K562 (cell line): Measurements from ENCODE around the gene PLCB3. TPM values are rescaled to one million over a fixed set of nuclear protein-coding genes. Genes with fewer than 3 reads are reported as not detected.

Source experiments
- ATAC-seq: fragments of 200-7000 bp; cut with Tn5 transposase; 3 replicates; pipeline ENCODE4 v1.9.1; 2020; ENCODE audit warnings: moderate library complexity
- BruUV-seq: library from RNA; stranded (reverse); fragments of 400-500 nt; replicated peaks from 2 replicates; lab custom pipeline; 2021; lab: Mats Ljungman, UMichigan
- CTCF ChIA-PET: fragments of 300-600 bp; formaldehyde crosslinking; extraction: SDS; loops from one replicate; lab custom pipeline; 2021; ENCODE audit warnings: low intra/inter-chr PET ratio; lab: Yijun Ruan, JAX
- POLR2A ChIA-PET: fragments of 300-600, 350-650 bp; sonication (Branson Sonifier 250); formaldehyde crosslinking; extraction: SDS; loops from one replicate; lab custom pipeline; 2021; ENCODE audit warnings: antibody characterized with exemption, inconsistent platforms; lab: Yijun Ruan, JAX
- DNase-seq, 4 experiments: peaks; one replicate each; pipeline versions ENCODE4 v3.0.0 to v3.0.0-alpha.2; 2011 to 2018; ENCODE audit warnings: low spot score in 3 of 4, mixed read lengths in 3 of 4; ENCODE audit errors: extremely low read depth in 1 of 4
- FAIRE-seq: peaks from 2 replicates; lab custom pipeline; 2011; peaks lifted over from hg19 to GRCh38; lab: Jason Lieb, UNC
- H2AFZ ChIP-seq: 2 replicates; pipeline ENCODE4 v1.6.0; 2011; ENCODE audit warnings: low read depth, low read length, control low read depth, inconsistent platforms
- H3K27ac ChIP-seq: fragments of 200-600 bp; 3 replicates; pipeline ENCODE4 v1.8.0; 2011; ENCODE audit warnings: low read depth, mild to moderate bottlenecking, control low read depth, inconsistent platforms, low read length, moderate library complexity, mixed read lengths; ENCODE audit errors: extremely low read depth
- H3K27me3 ChIP-seq, 2 experiments: fragments of 300-600 bp in 1 of 2; 2 replicates in 1 of 2; 3 replicates in 1 of 2; pipeline versions ENCODE4 v1.6.0 to v1.8.0; 2011; ENCODE audit warnings: inconsistent platforms in 2 of 2, low read length in 2 of 2, mild to moderate bottlenecking in 1 of 2, mixed read lengths in 1 of 2, moderate library complexity in 1 of 2; ENCODE audit not compliant: control insufficient read depth in 2 of 2, insufficient read depth in 2 of 2
- H3K36me3 ChIP-seq: fragments of 300-600 bp; 3 replicates; pipeline ENCODE4 v1.8.0; 2011; ENCODE audit warnings: mild to moderate bottlenecking, low read length, inconsistent platforms; ENCODE audit not compliant: control insufficient read depth, insufficient read depth
- H3K4me1 ChIP-seq, 2 experiments: fragments of 200-600 bp in 1 of 2; replicated peaks in 1 of 2; 2 replicates in 1 of 2; 3 replicates in 1 of 2; pipeline versions ENCODE4 v1.5.1 to v1.8.0; 2011; ENCODE audit warnings: inconsistent platforms in 2 of 2, low read length in 2 of 2, mild to moderate bottlenecking in 1 of 2, mixed read lengths in 1 of 2, moderate library complexity in 1 of 2; ENCODE audit not compliant: control insufficient read depth in 2 of 2, insufficient read depth in 2 of 2
- H3K4me2 ChIP-seq: 2 replicates; pipeline ENCODE4 v1.6.1; 2011; ENCODE audit warnings: low read length, control low read depth, inconsistent platforms, mixed read lengths; ENCODE audit not compliant: insufficient read depth
- H3K4me3 ChIP-seq: fragments of 200-600 bp; sonication (generic), shearing (Covaris generic); 2 replicates; pipeline ENCODE4 v1.5.1; 2016; ENCODE audit warnings: control low read depth, inconsistent platforms
- H3K79me2 ChIP-seq: fragments of 200-600 bp; 3 replicates; pipeline ENCODE4 v1.8.0; 2011; ENCODE audit warnings: low read length, inconsistent platforms; ENCODE audit not compliant: control insufficient read depth, insufficient read depth
- H3K9ac ChIP-seq, 2 experiments: 2 replicates each; pipeline versions ENCODE4 v1.6.0 to v1.6.1; 2011; ENCODE audit warnings: low read depth in 2 of 2, low read length in 2 of 2, control low read depth in 1 of 2, inconsistent platforms in 1 of 2, mild to moderate bottlenecking in 1 of 2, mixed read lengths in 1 of 2; ENCODE audit not compliant: insufficient read depth in 1 of 2
- H3K9me1 ChIP-seq: one replicate; pipeline ENCODE4 v1.6.0; 2011; ENCODE audit warnings: inconsistent platforms, mild to moderate bottlenecking, low read length, moderate library complexity; ENCODE audit not compliant: control insufficient read depth, insufficient read depth
- H3K9me3 ChIP-seq: replicated peaks from 2 replicates; pipeline ENCODE4 v1.5.1; 2011; ENCODE audit warnings: low read depth, low read length, inconsistent platforms; ENCODE audit not compliant: control insufficient read depth, insufficient read depth
- H4K20me1 ChIP-seq: replicated peaks from 2 replicates; pipeline ENCODE4 v1.6.1; 2011; ENCODE audit warnings: low read length, inconsistent platforms, mixed read lengths; ENCODE audit not compliant: control insufficient read depth, insufficient read depth
- HDAC2 ChIP-seq: fragments of 450-650 bp; IDR thresholded peaks from 2 replicates; pipeline ENCODE4 v1.6.1; 2016; ENCODE audit warnings: mild to moderate bottlenecking
- JUN ChIP-seq, 2 experiments: sonication (generic) in 1 of 2; formaldehyde crosslinking in 1 of 2; IDR thresholded peaks; 2 replicates each; pipeline versions ENCODE4 v1.6.1 to v1.8.0; 2012 to 2022; ENCODE audit warnings: borderline replicate concordance in 2 of 2, mild to moderate bottlenecking in 2 of 2, improper control_type of control experiment in 1 of 2, low read depth in 1 of 2, low read length in 1 of 2, missing genetic modification reagents in 1 of 2
- MYNN ChIP-seq, 2 experiments: sonication (generic); formaldehyde crosslinking in 1 of 2; IDR thresholded peaks; 2 replicates each; pipeline versions ENCODE4 v1.5.0 to v1.6.1; 2016 to 2020; ENCODE audit warnings: antibody characterized with exemption in 1 of 2, missing genetic modification reagents in 1 of 2
- NEUROD1 ChIP-seq: fragments of 150-350 bp; IDR thresholded peaks from 2 replicates; pipeline ENCODE4 v1.6.1; 2014; ENCODE audit warnings: borderline replicate concordance, low read length, low read depth; ENCODE audit not compliant: partially characterized antibody
- SMARCA5 ChIP-seq: fragments of 450-650 bp; IDR thresholded peaks from 2 replicates; pipeline ENCODE4 v1.6.1; 2016
- SMARCE1 ChIP-seq: fragments of 450-650 bp; IDR thresholded peaks from 2 replicates; pipeline ENCODE4 v1.7.1; 2016; ENCODE audit warnings: mild to moderate bottlenecking
- TCF7 ChIP-seq: sonication (generic); IDR thresholded peaks from 2 replicates; pipeline ENCODE4 v1.6.1; 2016; ENCODE audit warnings: antibody characterized with exemption, borderline replicate concordance
- TRIM28 ChIP-seq: fragments of 450-650 bp; IDR thresholded peaks from 2 replicates; pipeline ENCODE4 v1.6.1; 2017
- ZC3H4 ChIP-seq: sonication (generic); formaldehyde crosslinking; IDR thresholded peaks from 2 replicates; pipeline ENCODE4 v1.9.0; 2021; ENCODE audit warnings: missing genetic modification reagents, borderline replicate concordance
- ZNF431 ChIP-seq: sonication (generic); formaldehyde crosslinking; IDR thresholded peaks from 2 replicates; pipeline ENCODE4 v1.8.0; 2022; ENCODE audit warnings: mild to moderate bottlenecking, missing genetic modification reagents
- ZNF79 ChIP-seq: fragments of 250-450 bp; sonication (Bioruptor Pico); IDR thresholded peaks from 2 replicates; pipeline ENCODE4 v1.4.0; 2020; ENCODE audit warnings: low read depth, mild to moderate bottlenecking, moderate library complexity
- WGBS: fragments of 100-300 bp; shearing (Covaris generic); methylation state at CpG from one replicate; pipeline ENCODE4 v1.1.6; 2016; ENCODE audit warnings: low coverage, mixed read lengths; ENCODE audit not compliant: insufficient coverage; ENCODE audit errors: missing lambda C conversion rate; 5-methylcytosine and 5-hydroxymethylcytosine counted together
- in situ Hi-C: fragments of 300-500 bp; cut with MboI; formaldehyde crosslinking; loops from 4 replicates; pipeline ENCODE4 v1.15.0; 2018; ENCODE audit warnings: inconsistent platforms, mixed read lengths
- intact Hi-C: fragments of 100-400 bp; cut with micrococcal nuclease; formaldehyde crosslinking; loops from 2 replicates; pipeline ENCODE4 v1.14.2; 2022
- polyA plus RNA-seq, 8 experiments: library from polyadenylated mRNA; depleted of rRNA in 4 of 8; stranded (reverse) in 5 of 8; unstranded in 3 of 8; fragments of >200 nt; fragmentation: Nextera tagmentation in 2 of 8; fragmentation: Illumina TruSeq in 1 of 8; extraction: Ambion mirVana in 2 of 8; extraction: Trizol in 1 of 8; gene quantifications; 2 replicates each; pipeline versions ENCODE4 v1.2.1 to v1.2.3, GENCODE V29; 2011 to 2014; ENCODE audit warnings: inconsistent platforms in 1 of 8, missing spikeins in 1 of 8
- total RNA-seq, 7 experiments: library from RNA; depleted of rRNA in 6 of 7; stranded (reverse); fragments of >200 nt in 6 of 7; fragmentation: Illumina TruSeq in 2 of 7; extraction: Trizol in 2 of 7; gene quantifications; 2 replicates each; pipeline versions ENCODE4 v1.2.1 to v1.2.3, GENCODE V29; 2011 to 2021; ENCODE audit warnings: low replicate concordance in 1 of 7
- TF ChIP-seq, protein P1 (sequence below): fragments of 450-650 bp; IDR thresholded peaks from 2 replicates; pipeline ENCODE4 v1.6.1; 2017; ENCODE audit warnings: antibody characterized with exemption, mild to moderate bottlenecking
- TF ChIP-seq, protein P2 (sequence below): fragments of 450-650 bp; formaldehyde crosslinking; IDR thresholded peaks from 2 replicates; pipeline ENCODE4 v1.4.0; 2020; ENCODE audit warnings: mild to moderate bottlenecking, mixed read lengths

PLCB3 gene
- total and polyA plus RNA-seq, 9 of the 15 experiments (the other 6 are each of a cell fraction or from before 2014, with no cell fraction given): 0.31 to 44.8 (median 14.6) TPM

DNA sequence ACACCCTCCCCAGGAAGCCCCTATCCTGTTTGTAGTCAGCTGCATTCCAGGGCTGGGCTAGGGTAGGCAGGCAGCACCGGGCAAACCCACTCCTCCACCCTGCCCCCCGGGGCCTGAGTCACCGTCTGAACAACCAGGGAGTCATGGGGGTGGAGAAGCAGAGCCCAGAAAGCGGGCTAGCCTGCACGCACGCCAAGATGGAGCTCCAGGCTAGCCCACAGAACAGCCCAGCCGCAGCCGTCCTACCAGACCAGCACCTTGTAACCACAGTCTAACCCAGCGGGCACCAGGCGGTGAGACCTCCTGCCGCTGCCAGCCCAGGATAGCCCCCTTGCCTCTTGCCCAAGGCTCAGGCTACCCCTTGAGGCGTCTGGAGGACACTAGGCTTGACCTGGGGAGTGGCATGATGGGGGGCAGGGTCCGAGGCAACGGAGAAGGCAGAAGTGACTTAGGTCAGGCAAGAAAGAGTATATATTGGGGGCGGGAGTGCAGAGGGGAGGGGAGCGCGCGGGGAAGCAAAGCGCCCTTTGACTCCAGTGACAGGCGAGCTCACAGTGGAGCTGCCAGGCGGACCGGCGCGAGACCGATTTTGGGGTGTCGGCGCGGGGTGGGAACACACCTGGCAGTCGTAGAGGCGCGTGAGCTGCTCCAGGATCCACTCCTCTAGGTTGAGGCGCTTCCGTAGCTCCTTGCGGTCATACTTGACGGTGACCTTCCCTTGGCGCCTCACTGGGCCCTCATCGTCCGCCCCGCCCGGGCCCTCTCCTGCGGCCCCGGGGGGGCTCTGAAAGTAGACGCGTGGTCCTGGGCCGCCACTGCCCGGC is 5.3 kb upstream of the PLCB3 start:
- DNase-seq (peak; percentile 47 to 85 (median 62)), ATAC-seq (no peak), FAIRE-seq (no peak)
- no TSS peak for BruUV-seq
- Histone ChIP-seq H4K20me1 (0 out of 2 replicates have a peak, but pooled peaks cover 3% of the 10 kb centered on the region), H3K4me3 (peak overlapping the region; percentile 98), H3K27me3 (no peaks in the 10 kb centered on the region), H3K4me1 (peaks cover 41 to 90% of the 10 kb centered on the region in 2 experiments), H3K9me3 (no peaks in the 10 kb centered on the region), H3K4me2 (peak overlapping the region; percentile 99), H3K27ac (peak overlapping the region; percentile 98), H3K9me1 (no peaks in the 10 kb centered on the region), H3K79me2 (peaks cover 49% of the 10 kb centered on the region), H3K9ac (peak overlapping the region; percentile 95 to 98), H2AFZ (0 out of 2 replicates have a peak overlapping the region, but pooled peaks have one; percentile 8), H3K36me3 (peaks cover 37% of the 10 kb centered on the region)
- POLR2A ChIA-PET: interaction anchor here (0.7 to 7.8 kb wide), 10 partner anchors 10 to 1874 kb away, joined by 3 to 58 read pairs (median 4); partner anchors contain the start of genes FERMT3, STIP1 and VEGFB
- in situ Hi-C loops: no loop called here
- intact Hi-C loops: loop anchor here (2.0 to 10.0 kb wide), 3 partner anchors 23 to 59 kb away; partner anchors contain the start of genes CATSPERZ, ESRRA and FERMT3
- CTCF ChIA-PET: no interaction called here
- WGBS: under 1% methylated on average over 43 of the region's 46 CpGs
- no peak for TF ChIP-seq ZNF79 (CRISPR knock-in tag)
- TF ChIP-seq JUN (IDR thresholded peaks at IDR 0.05; ENCODE audit: borderline replicate concordance, low read depth, low read length): peak; percentile 60; the same call in 1 of the 2 replicates
- no peak; the same call in 1 of the 2 replicates for TF ChIP-seq JUN (CRISPR knock-in tag; IDR thresholded peaks at IDR 0.05; ENCODE audit: borderline replicate concordance)
- TF ChIP-seq, protein P1, sequence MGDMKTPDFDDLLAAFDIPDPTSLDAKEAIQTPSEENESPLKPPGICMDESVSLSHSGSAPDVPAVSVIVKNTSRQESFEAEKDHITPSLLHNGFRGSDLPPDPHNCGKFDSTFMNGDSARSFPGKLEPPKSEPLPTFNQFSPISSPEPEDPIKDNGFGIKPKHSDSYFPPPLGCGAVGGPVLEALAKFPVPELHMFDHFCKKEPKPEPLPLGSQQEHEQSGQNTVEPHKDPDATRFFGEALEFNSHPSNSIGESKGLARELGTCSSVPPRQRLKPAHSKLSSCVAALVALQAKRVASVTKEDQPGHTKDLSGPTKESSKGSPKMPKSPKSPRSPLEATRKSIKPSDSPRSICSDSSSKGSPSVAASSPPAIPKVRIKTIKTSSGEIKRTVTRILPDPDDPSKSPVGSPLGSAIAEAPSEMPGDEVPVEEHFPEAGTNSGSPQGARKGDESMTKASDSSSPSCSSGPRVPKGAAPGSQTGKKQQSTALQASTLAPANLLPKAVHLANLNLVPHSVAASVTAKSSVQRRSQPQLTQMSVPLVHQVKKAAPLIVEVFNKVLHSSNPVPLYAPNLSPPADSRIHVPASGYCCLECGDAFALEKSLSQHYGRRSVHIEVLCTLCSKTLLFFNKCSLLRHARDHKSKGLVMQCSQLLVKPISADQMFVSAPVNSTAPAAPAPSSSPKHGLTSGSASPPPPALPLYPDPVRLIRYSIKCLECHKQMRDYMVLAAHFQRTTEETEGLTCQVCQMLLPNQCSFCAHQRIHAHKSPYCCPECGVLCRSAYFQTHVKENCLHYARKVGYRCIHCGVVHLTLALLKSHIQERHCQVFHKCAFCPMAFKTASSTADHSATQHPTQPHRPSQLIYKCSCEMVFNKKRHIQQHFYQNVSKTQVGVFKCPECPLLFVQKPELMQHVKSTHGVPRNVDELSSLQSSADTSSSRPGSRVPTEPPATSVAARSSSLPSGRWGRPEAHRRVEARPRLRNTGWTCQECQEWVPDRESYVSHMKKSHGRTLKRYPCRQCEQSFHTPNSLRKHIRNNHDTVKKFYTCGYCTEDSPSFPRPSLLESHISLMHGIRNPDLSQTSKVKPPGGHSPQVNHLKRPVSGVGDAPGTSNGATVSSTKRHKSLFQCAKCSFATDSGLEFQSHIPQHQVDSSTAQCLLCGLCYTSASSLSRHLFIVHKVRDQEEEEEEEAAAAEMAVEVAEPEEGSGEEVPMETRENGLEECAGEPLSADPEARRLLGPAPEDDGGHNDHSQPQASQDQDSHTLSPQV: peak; percentile 46; the same call in 1 of the 2 replicates
- no peak for TF ChIP-seq TCF7
- TF ChIP-seq, protein P2, sequence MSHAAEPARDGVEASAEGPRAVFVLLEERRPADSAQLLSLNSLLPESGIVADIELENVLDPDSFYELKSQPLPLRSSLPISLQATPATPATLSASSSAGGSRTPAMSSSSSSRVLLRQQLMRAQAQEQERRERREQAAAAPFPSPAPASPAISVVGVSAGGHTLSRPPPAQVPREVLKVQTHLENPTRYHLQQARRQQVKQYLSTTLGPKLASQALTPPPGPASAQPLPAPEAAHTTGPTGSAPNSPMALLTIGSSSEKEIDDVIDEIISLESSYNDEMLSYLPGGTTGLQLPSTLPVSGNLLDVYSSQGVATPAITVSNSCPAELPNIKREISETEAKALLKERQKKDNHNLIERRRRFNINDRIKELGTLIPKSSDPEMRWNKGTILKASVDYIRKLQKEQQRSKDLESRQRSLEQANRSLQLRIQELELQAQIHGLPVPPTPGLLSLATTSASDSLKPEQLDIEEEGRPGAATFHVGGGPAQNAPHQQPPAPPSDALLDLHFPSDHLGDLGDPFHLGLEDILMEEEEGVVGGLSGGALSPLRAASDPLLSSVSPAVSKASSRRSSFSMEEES (CRISPR knock-in tag): no peak
- peak; percentile 72 for TF ChIP-seq SMARCE1
- TF ChIP-seq NEUROD1: peak; percentile 48
- 0 out of 2 replicates have a peak, but pooled peaks have one; percentile 8 for TF ChIP-seq ZC3H4
- TF ChIP-seq HDAC2: peak; percentile 89
- no peak for TF ChIP-seq TRIM28
- 0 out of 2 replicates have a peak, but pooled peaks have one; percentile 37 for TF ChIP-seq MYNN (IDR thresholded peaks at IDR 0.05)
- TF ChIP-seq MYNN (CRISPR knock-in tag; IDR thresholded peaks at IDR 0.05): no peak
- peak; percentile 56; the same call in 1 of the 2 replicates for TF ChIP-seq SMARCA5
- TF ChIP-seq ZNF431 (CRISPR knock-in tag): no peak
